Middle frontal gyrus (tissue), 1 donor: ENCODE results near the gene MAVS.

ENCODE experiments used
- DNase-seq: peaks from one replicate; pipeline ENCODE4 v3.0.0-alpha.2; 2015; ENCODE audit warnings: low spot score; ENCODE audit errors: extremely low spot score

Gene MAVS

DNA sequence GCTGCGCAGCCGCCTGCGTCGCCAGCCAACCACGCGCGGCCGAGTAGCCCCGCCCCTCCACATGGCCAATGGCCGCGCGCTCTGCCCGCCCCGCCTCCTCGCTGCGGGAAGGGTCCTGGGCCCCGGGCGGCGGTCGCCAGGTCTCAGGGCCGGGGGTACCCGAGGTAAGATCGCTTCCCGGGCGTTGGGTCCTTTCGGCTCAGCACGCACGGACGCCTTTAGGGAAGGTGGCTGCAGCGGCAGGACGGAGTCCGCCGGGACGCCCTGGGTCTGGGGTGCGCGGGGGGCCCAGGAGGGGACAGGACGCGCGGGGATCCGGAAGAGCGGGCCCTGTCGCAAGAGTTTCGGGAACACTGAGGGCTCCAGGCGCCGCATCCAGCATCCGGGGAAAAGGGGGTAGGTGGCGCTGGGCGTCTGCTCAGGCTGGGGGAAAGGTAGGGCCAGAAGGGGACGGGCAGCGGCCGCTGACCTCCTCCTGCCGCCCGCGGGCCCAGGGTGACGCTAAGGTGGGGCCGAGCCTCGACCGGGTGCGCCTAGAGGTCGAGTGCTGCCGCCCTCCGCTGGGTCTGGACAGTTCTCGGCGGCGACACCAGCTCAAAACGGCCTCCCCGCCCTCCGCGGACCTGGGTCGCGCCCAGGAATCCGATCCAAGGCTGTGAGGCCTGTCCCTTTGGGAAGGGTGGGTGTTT is at the start of gene MAVS:
MAVS (plus strand) TSS at position 95 of the 689 bp plus-strand sequence. CDS start 7,791 bp downstream, outside the sequence.
- peak; percentile 81 for DNase-seq

DNA sequence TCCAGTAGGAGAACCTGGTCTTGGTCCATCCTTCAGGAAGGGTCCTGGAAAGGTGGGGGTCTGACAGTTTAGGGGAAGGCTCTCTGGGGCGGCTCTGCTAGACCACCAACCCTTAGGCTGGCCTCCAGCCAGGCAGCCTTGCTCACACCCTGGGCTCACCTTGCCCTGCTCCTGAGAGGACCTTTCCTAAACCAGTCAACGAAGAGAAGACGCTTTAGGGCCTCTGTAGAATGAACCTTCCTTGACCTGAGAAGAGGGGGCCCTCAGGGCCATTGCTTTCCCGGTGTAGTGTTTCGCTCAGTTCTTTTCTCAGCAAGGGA is 49.4 kb upstream of the MAVS start:
- DNase-seq = no peak

- no peak for DNase-seq
These were observed 48.9 kb upstream of the MAVS start for GRCh38 chr20:3797592-3798372.

DNA sequence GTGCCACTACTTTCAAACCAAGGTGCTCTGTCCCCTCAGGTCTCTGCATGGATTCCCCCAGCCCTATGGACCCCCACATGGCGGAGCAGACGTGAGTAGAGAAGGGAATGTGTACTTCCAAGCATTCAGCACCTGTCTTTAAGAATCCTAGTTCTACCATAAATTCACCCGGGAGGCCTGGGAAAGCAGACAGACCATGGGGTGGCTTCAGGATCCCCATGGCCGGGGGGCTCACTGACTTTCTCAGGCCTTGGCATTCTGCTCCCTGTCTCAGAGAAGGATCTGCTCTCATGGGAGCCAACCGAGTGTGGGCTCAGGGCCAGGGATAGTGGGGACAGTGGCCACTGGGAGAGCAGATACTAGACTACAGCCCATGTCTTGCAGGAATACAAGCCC is 48.3 kb upstream of the MAVS start:
- no peak for DNase-seq

GRCh38 chr20:3798908-3799248 is 47.8 kb upstream of the MAVS start:
- no peak for DNase-seq

DNA sequence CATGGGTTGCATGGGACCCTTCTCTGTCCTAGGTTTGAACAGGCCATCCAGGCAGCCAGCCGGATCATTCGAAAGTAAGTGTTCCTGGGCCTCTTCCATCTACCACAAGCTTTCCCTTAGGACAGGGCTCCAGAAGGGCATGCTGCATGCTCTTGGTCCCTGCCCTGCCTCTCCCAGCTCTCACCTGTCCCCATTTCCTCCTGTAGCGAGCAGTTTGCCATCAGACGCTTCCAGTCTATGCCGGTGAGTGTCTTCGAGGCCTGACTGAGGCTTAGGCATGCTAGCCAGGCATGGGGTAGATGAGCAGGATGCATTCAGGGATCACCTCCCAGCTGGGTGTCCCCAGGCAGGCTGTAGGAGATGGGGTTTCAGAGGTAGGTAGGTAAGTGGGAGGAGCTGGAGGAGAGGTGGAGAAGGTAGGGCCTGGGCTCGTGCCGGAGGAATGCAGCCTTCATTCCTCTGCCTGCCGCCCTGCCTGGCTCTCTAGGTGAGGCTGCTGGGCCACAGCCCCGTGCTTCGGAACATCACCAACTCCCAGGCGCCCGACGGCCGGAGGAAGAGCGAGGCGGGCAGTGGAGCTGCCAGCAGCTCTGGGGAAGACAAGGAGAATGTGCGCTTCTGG is 46.3 kb upstream of the MAVS start:
- no peak for DNase-seq

GRCh38 chr20:3800878-3801260 is 45.8 kb upstream of the MAVS start:
- DNase-seq = no peak

DNA sequence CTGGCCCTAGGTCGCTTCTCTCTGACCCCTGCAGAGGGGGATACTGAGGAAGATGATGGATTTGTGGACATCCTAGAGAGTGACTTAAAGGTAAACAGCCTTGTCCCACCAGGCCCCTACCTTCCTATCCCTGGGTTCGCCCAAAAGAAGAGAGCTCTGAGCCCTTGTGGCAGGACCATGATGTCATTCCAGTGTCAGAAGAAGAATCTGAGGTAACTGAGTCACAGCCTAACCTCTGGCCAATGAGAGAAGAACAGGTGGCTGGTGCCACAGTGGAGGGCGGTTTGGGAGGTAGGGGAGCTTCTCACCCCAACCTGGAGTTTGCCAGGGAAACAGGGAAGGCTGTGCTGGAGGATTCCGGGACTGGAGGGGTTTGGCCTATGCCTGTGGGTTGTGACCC is 45.3 kb upstream of the MAVS start:
- no peak for DNase-seq

- DNase-seq = no peak
These were observed 44.8 kb upstream of the MAVS start for GRCh38 chr20:3801846-3802245.

DNA sequence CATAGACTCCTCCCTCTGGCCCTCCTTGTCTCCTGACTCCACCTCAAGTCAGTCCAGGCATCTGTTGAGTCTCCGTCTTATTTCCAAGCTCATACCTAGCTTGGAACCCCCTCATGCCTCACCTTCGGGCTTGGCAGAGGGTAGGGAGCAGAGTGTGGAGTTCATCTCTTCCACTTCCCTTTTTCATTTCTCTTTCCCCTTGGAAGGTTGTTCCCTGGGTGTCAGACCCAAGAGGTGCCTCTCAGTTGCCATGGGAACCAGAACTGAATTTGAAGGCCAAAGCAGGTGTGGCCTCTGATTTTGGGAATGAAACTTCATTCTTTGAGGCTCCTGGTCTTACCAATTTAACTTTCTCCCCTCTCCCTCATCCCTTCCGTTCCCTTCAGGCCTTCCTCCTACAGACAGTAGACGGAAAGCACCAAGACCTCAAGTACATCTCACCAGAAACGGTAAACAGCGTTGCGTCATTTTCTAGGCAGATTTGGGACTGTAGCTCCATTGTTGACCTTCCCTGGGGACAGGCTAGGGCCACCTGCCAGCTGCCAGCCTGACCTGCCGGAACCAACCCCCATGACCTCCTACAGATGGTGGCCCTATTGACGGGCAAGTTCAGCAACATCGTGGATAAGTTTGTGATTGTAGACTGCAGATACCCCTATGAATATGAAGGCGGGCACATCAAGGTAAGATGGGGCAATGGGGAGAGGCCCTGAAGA is 44.0 kb upstream of the MAVS start:
- DNase-seq = no peak

GRCh38 chr20:3803289-3803688 is 43.3 kb upstream of the MAVS start:
- DNase-seq = no peak

- DNase-seq = no peak
These were observed 42.8 kb upstream of the MAVS start for GRCh38 chr20:3803854-3804253.

DNA sequence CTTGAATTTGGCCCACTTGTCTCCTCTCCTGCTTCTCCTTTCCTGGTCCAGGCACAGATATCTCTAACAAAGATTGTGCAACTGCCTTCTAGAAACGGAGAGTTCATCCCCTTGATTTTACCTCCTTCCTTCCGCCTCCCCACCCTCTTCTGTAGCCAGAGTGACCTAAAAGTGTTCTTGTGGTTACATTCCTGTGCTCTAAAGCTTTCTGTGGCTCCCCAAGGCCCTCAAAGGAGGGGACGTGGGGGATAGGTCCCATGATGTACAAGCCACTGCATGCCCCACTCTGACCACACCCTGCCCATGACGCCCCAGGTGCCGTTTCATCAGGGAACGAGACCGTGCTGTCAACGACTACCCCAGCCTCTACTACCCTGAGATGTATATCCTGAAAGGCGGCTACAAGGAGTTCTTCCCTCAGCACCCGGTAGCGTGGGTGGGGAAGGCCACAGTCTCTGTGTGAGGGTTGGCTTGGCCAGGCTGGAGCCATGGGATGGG is 42.3 kb upstream of the MAVS start:
- DNase-seq = no peak

GRCh38 chr20:3804781-3805180 is 41.9 kb upstream of the MAVS start:
- no peak for DNase-seq

- no peak for DNase-seq
These were observed 38.1 kb upstream of the MAVS start for GRCh38 chr20:3808544-3808943.

DNA sequence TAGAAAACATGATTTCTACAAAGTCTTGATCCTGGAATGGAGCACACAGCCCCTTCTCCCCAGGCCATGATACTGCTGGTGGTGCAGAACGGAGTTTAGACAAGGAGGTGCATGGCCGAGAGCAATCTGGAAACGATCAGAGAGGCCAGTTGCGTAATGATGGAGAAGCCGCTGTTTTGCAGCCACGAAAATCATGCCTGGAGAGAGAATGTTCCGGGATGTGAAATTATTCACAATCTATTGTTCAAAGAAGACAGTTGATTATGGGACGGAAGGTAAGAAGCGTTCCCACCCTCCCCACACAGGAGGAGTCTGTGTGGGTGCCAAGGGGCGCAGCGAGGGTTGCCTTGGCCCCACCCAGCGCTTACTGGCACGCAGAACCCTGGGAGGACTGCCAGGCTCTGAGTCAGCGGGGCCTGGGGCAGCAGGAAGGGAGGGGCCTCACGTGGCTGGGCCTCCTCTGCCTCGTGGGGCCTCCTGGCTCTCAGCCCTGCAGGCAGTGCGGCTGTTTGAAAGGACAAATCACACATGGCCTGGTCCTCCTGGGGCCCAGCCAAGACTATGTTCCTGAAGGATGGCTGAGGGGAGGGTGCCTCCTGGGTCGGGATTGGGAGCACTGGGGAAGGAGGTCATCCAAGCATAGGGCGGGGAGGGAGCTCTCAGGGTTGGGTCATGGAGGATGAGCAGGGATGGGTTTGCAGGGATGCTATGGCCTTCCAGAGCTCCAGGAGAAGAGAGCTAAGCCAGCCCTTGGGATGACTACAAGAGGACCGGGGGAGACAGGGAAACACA is 35.0 kb upstream of the MAVS start:
- peak; percentile 87 for DNase-seq

DNA sequence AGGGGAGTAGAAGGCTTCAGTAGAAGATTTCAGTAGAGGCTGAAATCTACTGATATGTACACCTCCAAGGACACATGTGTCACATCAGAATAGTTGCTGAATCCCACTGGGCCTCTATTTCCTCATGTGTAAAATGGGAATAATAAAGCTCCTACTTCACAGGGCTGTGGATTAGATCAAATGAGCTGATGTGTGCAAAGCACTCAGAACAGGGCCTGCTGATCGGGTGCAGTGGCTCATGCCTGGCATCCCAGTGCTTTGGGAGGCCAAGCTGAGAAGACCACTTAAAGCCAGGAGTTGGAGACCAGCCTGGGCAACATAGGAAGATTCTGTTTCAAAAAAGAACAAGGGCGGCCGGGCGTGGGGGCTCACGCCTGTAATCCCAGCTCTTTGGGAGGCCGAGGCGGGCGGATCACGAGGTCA is 34.4 kb upstream of the MAVS start:
- no peak for DNase-seq

DNA sequence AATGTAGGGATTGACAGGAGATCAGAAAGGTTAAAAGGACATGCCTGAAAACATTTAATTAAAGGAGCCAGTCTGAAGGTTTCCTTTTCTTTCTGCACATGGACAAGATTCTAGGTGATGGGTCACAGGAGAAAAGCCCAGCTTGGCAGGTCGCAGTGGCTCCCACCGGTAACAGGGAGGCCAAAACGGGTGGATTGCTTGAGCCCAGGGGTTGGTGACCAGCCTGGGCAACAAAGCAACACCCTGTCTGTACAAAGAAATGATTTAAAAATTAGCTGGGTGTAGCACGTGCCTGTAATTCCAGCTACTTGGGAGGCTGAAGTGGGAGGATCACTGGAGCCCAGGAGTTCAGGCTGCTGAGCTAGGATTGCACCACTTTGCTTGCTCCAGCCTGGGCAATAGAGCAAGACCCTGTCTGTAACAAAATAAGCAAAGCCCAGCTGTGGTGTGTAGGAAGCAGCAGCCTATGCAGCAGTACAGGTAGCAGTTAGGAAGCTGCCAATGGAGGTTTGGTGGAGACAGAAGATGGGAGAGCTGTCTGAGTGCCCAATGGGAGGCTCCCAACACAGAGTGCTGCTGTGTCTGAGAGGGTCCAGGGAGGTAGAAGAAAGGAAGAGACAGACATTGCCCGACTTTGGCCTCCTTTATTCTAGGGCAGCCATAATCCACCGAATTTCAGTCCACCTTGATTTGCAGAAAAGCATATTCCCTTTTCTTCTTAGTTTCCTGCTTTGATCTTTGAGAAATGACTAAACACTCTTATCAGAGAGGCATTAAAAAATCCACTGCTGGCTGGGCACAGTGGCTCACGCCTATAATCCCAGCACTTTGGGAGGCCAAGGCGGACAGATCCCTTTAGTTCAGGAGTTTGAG is 33.4 kb upstream of the MAVS start:
- DNase-seq = no peak

GRCh38 chr20:3813848-3814581 is 32.6 kb upstream of the MAVS start:
- DNase-seq = no peak
